HG03025 (cell line): ENCODE data around the gene IQSEC2.

ENCODE experiments used
- ATAC-seq: cut with Tn5 transposase; IDR thresholded peaks from one replicate; pipeline ENCODE4 v1.9.1; 2021; ENCODE audit warnings: mild to moderate bottlenecking, moderate library complexity; ENCODE audit not compliant: unreplicated experiment, low FRiP score

Gene IQSEC2

GRCh38 chrX:53305996-53306937 lies 24.9 kb upstream of the IQSEC2 start:
- ATAC-seq: no peak

- no peak for ATAC-seq
Measured at GRCh38 chrX:53305219-53305995, 24.0 kb upstream of the IQSEC2 start.

- ATAC-seq: no peak
Measured at GRCh38 chrX:53303195-53303594, 21.8 kb upstream of the IQSEC2 start.

GRCh38 chrX:53300157-53300556 lies 18.8 kb upstream of the IQSEC2 start:
- ATAC-seq: no peak

- no peak for ATAC-seq
Measured at GRCh38 chrX:53294024-53294648, 12.8 kb upstream of the IQSEC2 start.

- no peak for ATAC-seq
Measured at GRCh38 chrX:53291596-53291995, 10.2 kb upstream of the IQSEC2 start.

GRCh38 chrX:53290441-53291041 lies 9.2 kb upstream of the IQSEC2 start:
- ATAC-seq: no peak

- ATAC-seq: no peak
Measured at GRCh38 chrX:53288189-53288588, 6.8 kb upstream of the IQSEC2 start.

- ATAC-seq: no peak
Measured at GRCh38 chrX:53287493-53288138, 6.2 kb upstream of the IQSEC2 start.

GRCh38 chrX:53286171-53286570 lies 4.8 kb upstream of the IQSEC2 start:
- ATAC-seq: no peak

GRCh38 chrX:53285591-53285990 lies 4.2 kb upstream of the IQSEC2 start:
- no peak for ATAC-seq

GRCh38 chrX:53284684-53285447 lies 3.5 kb upstream of the IQSEC2 start:
- ATAC-seq: no peak

- no peak for ATAC-seq
Measured at GRCh38 chrX:53283567-53283966, 2.2 kb upstream of the IQSEC2 start.

GRCh38 chrX:53283099-53283498 lies 1.7 kb upstream of the IQSEC2 start:
- ATAC-seq: no peak

- no peak for ATAC-seq
Measured at GRCh38 chrX:53281963-53282695, 745 bp upstream of the IQSEC2 start.

GRCh38 chrX:53280331-53281320 lies 758 bp downstream of the IQSEC2 start:
- no peak for ATAC-seq
